ENCODE data around the gene BANP.

DNA sequence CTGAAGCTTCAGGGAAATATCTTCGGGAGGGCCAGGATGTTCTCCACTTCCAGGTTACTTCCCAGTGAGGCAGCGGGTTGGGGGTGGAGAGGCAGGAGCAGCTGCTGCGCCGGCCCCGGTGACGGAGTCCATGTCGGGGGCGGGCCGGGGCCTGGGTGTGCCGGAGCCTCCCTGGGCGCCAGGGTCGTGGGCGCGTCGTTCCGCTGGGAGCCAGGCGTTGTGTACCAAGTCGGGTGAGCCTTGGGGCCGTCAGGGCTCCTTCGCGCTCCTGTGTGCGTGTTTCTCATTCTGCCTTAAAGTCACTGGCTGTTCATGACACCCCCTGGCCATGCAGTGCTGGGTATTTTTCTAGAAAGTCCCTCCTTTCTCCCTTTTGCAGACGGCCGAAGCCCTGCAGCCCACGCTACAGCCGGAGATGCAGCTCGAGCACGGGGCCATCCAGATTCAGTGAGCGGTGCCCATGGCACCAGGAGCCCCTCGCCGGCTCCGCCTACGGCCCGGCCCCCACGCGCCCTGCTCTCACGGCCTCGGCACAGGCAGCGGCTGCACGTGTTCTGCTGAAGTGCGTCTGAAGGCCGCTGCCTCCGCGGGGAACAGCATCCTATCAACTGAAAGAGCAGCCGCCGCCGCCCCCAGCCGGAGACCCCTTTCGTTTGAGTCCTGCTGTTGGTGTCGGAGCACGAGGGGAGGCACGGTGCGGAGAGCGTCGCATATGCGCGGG, 125.1 kb downstream of the BANP start:
- TF ChIP-seq CTCF (IDR thresholded peaks at IDR 0.05) (no peak), POLR2A (IDR thresholded peaks at IDR 0.05) (no peak)

All from breast epithelium (tissue), 3 donors.